Activated T-cell treated with anti-CD3 and anti-CD28 coated beads, Interleukin-2, amount 50 U/mL, for 24 hours (primary cell): ENCODE data around the gene C17orf50.

Experiments used
- DNase-seq: peaks from one replicate; pipeline ENCODE4 v3.0.0-alpha.2; 2020
- H3K27ac Mint-ChIP-seq: 2 replicates; pipeline ENCODE4 v1.8.0; 2020; ENCODE audit warnings: mild to moderate bottlenecking, mixed read lengths
- H3K27me3 Mint-ChIP-seq: 2 replicates; pipeline ENCODE4 v1.8.0; 2020; ENCODE audit warnings: mixed read lengths
- H3K36me3 Mint-ChIP-seq: 2 replicates; pipeline ENCODE4 v1.8.0; 2020; ENCODE audit warnings: low read depth, mixed read lengths
- H3K4me1 Mint-ChIP-seq: 2 replicates; pipeline ENCODE4 v1.8.0; 2020; ENCODE audit warnings: low read depth, mixed read lengths
- H3K4me3 Mint-ChIP-seq: 2 replicates; pipeline ENCODE4 v1.8.0; 2020; ENCODE audit warnings: mild to moderate bottlenecking, moderate library complexity, mixed read lengths
- H3K9me3 Mint-ChIP-seq: 2 replicates; pipeline ENCODE4 v1.8.0; 2020; ENCODE audit warnings: mixed read lengths

Gene C17orf50

DNA sequence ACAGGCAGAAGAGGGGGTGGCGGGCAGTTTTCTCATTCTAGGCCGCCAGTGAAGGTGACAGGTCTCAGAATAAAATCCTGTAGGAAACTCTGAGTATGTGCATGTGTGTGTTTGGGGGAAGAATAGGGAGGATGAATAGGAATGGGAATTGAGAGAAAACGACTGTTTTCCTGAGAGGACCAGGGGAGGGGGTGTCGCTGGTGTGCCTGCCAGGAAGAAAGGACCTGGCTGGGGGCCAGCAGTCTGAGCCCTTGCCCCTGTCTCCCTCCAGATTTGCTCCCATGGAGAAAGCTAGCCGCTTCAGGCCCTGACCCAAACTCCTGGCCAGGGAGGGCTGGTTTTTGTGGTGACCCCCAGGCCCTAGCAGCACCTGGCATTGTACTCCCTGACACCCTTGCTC is 14.4 kb downstream of the C17orf50 start:
- H3K4me3 Mint-ChIP-seq: no peak overlapping the region
- H3K9me3 Mint-ChIP-seq: no peaks in the 10 kb centered on the region
- H3K36me3 Mint-ChIP-seq: no peaks in the 10 kb centered on the region
- peaks cover 8% of the 10 kb centered on the region for H3K27me3 Mint-ChIP-seq
- no peak for DNase-seq
- H3K4me1 Mint-ChIP-seq: no peaks in the 10 kb centered on the region
- H3K27ac Mint-ChIP-seq: no peak overlapping the region

GRCh38 chr17:35775583-35775982 is 14.9 kb downstream of the C17orf50 start:
- no peak for DNase-seq
- H3K27me3 Mint-ChIP-seq: peaks cover 8% of the 10 kb centered on the region
- no peak overlapping the region for H3K4me3 Mint-ChIP-seq
- H3K4me1 Mint-ChIP-seq: no peaks in the 10 kb centered on the region
- no peaks in the 10 kb centered on the region for H3K36me3 Mint-ChIP-seq
- H3K9me3 Mint-ChIP-seq: no peaks in the 10 kb centered on the region
- H3K27ac Mint-ChIP-seq: no peak overlapping the region

- H3K4me3 Mint-ChIP-seq: no peak overlapping the region
- peaks cover 8% of the 10 kb centered on the region for H3K27me3 Mint-ChIP-seq
- no peak overlapping the region for H3K27ac Mint-ChIP-seq
- DNase-seq: no peak
- no peaks in the 10 kb centered on the region for H3K36me3 Mint-ChIP-seq
- no peaks in the 10 kb centered on the region for H3K4me1 Mint-ChIP-seq
- no peaks in the 10 kb centered on the region for H3K9me3 Mint-ChIP-seq
Measured at GRCh38 chr17:35778641-35779196, 18.0 kb downstream of the C17orf50 start.

DNA sequence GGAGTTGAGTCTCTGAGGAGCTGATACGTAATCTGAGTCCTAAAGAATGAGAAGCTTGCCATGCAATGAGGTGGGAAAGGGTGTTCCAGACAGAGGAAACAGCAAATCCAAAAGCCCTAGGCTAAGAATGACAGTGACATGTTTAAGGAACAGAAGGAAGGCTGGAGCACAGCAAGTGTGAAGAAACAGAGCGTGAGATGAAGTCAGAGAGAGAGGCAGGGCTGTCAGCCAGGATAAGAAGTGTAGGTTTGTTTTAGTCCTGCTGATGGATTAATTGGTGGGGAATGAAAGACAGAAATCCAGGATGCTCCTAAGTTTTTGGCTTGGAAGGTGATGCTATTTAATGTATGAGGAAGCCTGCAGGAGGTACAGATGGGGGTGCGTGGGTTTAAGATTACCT is 20.3 kb downstream of the C17orf50 start:
- no peak for DNase-seq
- no peak overlapping the region for H3K27ac Mint-ChIP-seq
- H3K36me3 Mint-ChIP-seq: no peaks in the 10 kb centered on the region
- no peaks in the 10 kb centered on the region for H3K4me1 Mint-ChIP-seq
- H3K4me3 Mint-ChIP-seq: no peak overlapping the region
- H3K27me3 Mint-ChIP-seq: no peaks in the 10 kb centered on the region
- no peaks in the 10 kb centered on the region for H3K9me3 Mint-ChIP-seq

DNA sequence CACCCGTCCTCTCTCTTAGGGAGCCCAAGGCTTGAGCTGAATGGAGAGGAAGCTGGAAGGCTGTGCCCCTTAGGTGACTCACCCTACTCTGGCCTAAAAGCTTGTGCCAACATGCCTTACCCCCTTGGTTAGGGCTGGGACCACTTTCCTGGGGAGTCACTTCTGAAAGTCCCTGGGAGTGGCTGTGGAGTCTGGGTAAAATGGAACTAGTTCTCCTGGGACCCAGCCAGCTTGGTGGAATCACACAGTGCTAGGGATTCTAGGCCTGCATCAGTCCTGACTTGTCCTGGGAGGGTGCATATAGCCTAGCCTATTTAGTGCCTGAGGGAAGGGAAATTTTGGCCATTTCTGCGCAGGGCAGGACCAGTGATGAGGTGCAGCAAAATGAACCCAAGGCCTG is 24.2 kb downstream of the C17orf50 start:
- no peaks in the 10 kb centered on the region for H3K27me3 Mint-ChIP-seq

DNA sequence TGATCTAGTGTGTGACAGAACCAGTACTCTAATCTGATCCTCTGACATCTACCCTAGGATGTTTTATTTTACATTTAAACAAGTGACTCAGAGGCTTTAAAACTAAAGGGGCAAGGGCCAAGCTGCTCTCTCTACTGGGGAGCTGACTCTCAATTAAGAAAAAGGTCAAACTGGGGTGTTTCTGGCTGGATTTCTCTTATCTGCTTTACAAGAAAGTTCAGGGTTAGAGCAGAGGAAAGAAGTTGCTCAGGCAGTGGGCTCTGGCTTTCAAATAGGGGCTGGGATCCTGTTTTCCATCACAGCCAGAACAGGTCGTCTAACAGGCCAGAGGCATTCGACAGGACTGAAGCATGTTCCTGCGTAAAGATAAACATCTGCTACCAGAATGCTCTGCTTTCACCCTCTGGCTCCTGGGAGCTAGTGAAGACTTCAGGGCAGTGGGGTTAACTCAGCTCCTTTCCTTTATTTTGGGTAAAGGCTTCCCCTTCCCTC is 26.3 kb downstream of the C17orf50 start:
- peaks cover 3% of the 10 kb centered on the region for H3K27me3 Mint-ChIP-seq
- no peak overlapping the region for H3K27ac Mint-ChIP-seq
- no peak for DNase-seq

More for the DNA sequence above, 24.2 kb downstream of the C17orf50 start:
- H3K27ac Mint-ChIP-seq: no peak overlapping the region
- peaks cover 15% of the 10 kb centered on the region for H3K4me1 Mint-ChIP-seq
- peak; percentile 8 for DNase-seq
- no peaks in the 10 kb centered on the region for H3K9me3 Mint-ChIP-seq
- H3K4me3 Mint-ChIP-seq: no peak overlapping the region
- H3K36me3 Mint-ChIP-seq: no peaks in the 10 kb centered on the region

DNA sequence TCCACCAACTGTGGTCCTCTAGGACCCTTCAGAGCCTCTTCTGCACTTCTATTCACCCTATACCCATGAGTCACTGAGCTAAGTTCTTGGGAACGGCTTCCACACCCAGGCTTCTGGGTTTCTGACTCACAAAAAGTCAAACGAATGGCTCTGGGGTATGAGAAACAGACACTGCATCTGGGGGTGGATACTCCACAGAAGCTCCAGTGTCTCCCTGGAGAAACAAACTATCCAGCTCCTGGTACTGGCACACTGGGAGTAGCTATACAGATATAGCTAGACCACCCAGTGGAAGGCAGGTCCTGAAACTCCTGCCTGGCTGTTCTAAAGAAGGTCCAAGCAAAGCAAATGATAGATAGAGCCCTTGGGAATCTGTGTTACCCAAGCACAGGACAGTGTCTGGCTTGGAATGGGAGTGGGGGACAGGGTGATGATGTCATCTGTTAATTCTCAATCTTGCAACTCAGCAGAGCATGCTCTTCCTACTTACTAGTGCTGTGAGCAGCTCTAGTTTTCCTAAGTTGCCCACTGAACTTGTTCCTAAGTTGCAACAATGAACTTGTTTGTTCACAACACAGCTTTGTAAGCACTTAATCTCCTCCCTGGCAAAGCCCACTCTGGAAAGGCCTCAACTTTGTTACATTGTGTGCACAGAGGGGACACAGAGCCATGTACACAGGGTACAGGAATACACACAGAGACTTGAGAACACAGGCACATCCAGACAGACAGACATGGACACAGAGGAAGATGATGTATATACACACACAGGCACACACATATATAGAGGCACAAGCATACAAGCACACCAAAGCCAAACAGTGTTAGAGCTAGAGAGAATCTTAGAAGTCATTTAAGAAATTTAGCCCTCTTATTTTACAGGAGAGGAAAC is 28.0 kb downstream of the C17orf50 start:
- Mint-ChIP-seq H3K27me3 (peaks cover 10% of the 10 kb centered on the region), H3K36me3 (no peaks in the 10 kb centered on the region)
- DNase-seq: no peak

More for the DNA sequence above, 26.3 kb downstream of the C17orf50 start:
- no peaks in the 10 kb centered on the region for H3K36me3 Mint-ChIP-seq
- H3K4me3 Mint-ChIP-seq: no peak overlapping the region
- peaks cover 20% of the 10 kb centered on the region for H3K4me1 Mint-ChIP-seq
- H3K9me3 Mint-ChIP-seq: no peaks in the 10 kb centered on the region

DNA sequence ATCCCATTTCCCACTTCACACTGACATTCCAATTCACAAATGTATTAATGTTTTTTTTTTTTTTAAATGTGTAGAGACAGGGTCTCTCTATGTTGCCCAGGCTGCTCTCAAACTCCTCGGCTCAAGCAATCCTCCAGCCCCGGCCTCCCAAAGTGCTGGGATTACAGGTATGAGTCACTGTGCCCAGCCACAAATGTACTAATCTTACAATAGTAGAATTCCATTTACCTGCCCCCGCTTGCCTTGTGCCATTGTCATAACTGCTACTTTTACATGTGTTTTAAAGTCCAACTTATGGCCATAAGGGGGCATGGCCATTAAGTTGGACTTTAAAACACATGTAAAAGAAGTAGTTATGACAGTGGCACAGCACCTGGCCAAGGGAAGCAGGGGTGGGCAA is 30.2 kb downstream of the C17orf50 start:
- H3K36me3 Mint-ChIP-seq: no peaks in the 10 kb centered on the region
- no peak overlapping the region for H3K27ac Mint-ChIP-seq
- peaks cover 35% of the 10 kb centered on the region for H3K4me1 Mint-ChIP-seq
- no peak for DNase-seq
- no peaks in the 10 kb centered on the region for H3K9me3 Mint-ChIP-seq
- peaks cover 27% of the 10 kb centered on the region for H3K27me3 Mint-ChIP-seq
- H3K4me3 Mint-ChIP-seq: no peak overlapping the region

More for the DNA sequence above, 28.0 kb downstream of the C17orf50 start:
- H3K27ac Mint-ChIP-seq: no peak overlapping the region
- H3K4me3 Mint-ChIP-seq: no peak overlapping the region
- H3K4me1 Mint-ChIP-seq: peaks cover 23% of the 10 kb centered on the region
- H3K9me3 Mint-ChIP-seq: no peaks in the 10 kb centered on the region

DNA sequence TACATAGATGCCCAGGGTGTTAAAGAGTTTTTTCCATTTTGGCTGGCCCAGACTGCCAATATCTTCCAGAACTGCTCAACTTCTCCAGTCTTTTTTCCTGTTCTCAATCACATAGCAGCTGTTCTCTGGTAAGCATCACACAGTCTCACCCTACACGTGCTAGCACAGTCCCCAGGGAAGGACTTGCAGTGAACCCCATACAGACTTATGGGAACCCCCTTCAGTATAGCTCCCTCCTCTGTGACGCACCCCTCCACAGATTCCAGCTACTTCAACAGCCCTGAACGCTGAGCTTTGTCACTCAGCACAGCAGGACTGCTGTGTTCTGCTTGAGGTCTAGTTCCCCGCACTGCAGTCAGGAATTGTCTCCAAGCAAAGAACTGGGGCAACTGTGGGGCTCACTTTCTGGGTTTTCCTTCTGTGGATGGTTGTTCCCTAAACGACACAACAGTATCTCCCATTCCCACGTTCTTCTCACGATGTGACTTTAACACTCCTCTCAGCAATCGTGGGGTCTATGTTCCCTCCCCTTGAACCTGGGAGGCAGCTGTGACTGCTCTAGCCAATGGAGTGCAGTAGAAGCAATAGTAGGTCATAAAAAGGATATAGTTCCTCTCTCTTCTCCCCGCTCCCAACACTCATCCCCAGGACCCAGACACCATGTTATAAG is 31.1 kb downstream of the C17orf50 start:
- Mint-ChIP-seq H3K36me3 (no peaks in the 10 kb centered on the region), H3K9me3 (no peaks in the 10 kb centered on the region), H3K27ac (no peak overlapping the region), H3K4me3 (no peak overlapping the region), H3K4me1 (peaks cover 42% of the 10 kb centered on the region), H3K27me3 (peaks cover 34% of the 10 kb centered on the region)
- no peak for DNase-seq

DNA sequence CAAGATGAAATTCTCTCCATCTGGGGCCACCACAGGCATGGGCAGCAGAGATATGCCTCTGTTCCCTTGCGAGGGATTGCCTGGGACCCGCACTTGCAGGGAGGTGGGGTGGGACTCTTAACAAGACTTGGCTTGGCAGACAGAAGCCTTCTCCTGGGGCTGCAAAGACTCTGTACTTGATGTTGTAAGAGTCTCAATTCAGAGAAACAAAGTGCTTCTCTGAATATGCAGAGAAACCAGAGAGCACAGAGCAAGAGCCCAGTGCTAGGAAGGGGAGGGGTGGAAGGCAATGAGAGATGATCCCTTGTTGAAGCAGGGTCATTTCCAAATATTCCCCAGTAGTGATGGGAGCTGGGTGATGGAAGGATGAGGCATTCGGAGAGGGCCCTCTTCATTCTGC is 32.6 kb downstream of the C17orf50 start:
- Mint-ChIP-seq H3K27me3 (peaks cover 46% of the 10 kb centered on the region), H3K4me3 (no peak overlapping the region), H3K27ac (no peak overlapping the region), H3K4me1 (peaks cover 39% of the 10 kb centered on the region), H3K36me3 (no peaks in the 10 kb centered on the region), H3K9me3 (no peaks in the 10 kb centered on the region)
- no peak for DNase-seq

GRCh38 chr17:35795007-35795870 is 34.6 kb downstream of the C17orf50 start, which contains the start of gene MMP28:
TSS of gene MMP28 (minus strand) at chr17:35795641. CDS start at chr17:35795377, 264 bp downstream.
- Mint-ChIP-seq H3K9me3 (no peaks in the 10 kb centered on the region), H3K4me3 (peak within 1 kb of the TSS; percentile 71), H3K36me3 (no peaks in the 10 kb centered on the region), H3K4me1 (peaks cover 27% of the 10 kb centered on the region), H3K27ac (no peak within 1 kb of the TSS), H3K27me3 (peaks cover 50% of the 10 kb centered on the region)
- peak; percentile 73 for DNase-seq

GRCh38 chr17:35795871-35796265 is 35.2 kb downstream of the C17orf50 start:
- no peaks in the 10 kb centered on the region for H3K36me3 Mint-ChIP-seq
- H3K9me3 Mint-ChIP-seq: no peaks in the 10 kb centered on the region
- peaks cover 23% of the 10 kb centered on the region for H3K4me1 Mint-ChIP-seq
- H3K4me3 Mint-ChIP-seq: peak overlapping the region; percentile 71
- no peak for DNase-seq
- H3K27ac Mint-ChIP-seq: no peak overlapping the region
- H3K27me3 Mint-ChIP-seq: peaks cover 50% of the 10 kb centered on the region

DNA sequence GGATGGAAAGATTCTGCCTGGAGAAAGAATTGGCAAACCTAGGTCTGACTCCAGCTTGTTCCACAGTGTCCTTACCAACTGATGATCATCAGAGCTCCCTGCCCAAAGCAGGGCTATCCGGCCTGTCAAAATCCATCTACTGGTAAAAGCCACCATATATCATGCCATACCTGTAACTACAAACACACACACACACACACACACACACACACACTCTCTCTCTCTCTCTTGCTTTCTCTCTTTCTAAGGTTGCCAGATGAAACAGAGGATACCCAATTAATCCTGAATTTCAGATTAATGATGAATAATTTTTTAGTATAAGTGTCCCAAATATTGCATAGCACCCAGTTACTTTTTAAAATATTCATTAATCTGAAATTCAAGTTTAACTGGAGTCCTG is 36.3 kb downstream of the C17orf50 start:
- Mint-ChIP-seq H3K27ac (no peak overlapping the region), H3K27me3 (peaks cover 47% of the 10 kb centered on the region), H3K9me3 (no peaks in the 10 kb centered on the region), H3K4me1 (peaks cover 32% of the 10 kb centered on the region), H3K4me3 (no peak overlapping the region), H3K36me3 (no peaks in the 10 kb centered on the region)
- no peak for DNase-seq

- H3K27me3 Mint-ChIP-seq: peaks cover 47% of the 10 kb centered on the region
- H3K27ac Mint-ChIP-seq: no peak overlapping the region
Measured at GRCh38 chr17:35797370-35797769, 36.7 kb downstream of the C17orf50 start.

More at GRCh38 chr17:35797370-35797769, 36.7 kb downstream of the C17orf50 start:
- Mint-ChIP-seq H3K36me3 (no peaks in the 10 kb centered on the region), H3K9me3 (no peaks in the 10 kb centered on the region), H3K4me1 (peaks cover 35% of the 10 kb centered on the region), H3K4me3 (no peak overlapping the region)
- DNase-seq: no peak
